GM12878 (cell line): Measurements from ENCODE around the gene PRKRIP1. TPM values are rescaled to one million over a fixed set of nuclear protein-coding genes. Genes with fewer than 3 reads are reported as not detected.

ENCODE experiments used
- BMI1 ChIP-seq: fragments of 450-650 bp; IDR thresholded peaks from 2 replicates; pipeline ENCODE4 v1.6.1; 2016; ENCODE audit warnings: mild to moderate bottlenecking, moderate library complexity, borderline replicate concordance
- CREM ChIP-seq: IDR thresholded peaks from 2 replicates; pipeline ENCODE4 v1.6.1; 2014; ENCODE audit warnings: antibody characterized with exemption, low read depth
- IKZF1 ChIP-seq: fragments of 450-650 bp; conservative IDR thresholded peaks from 2 replicates; pipeline ENCODE4 v1.6.1; 2017; ENCODE audit warnings: antibody characterized with exemption, mild to moderate bottlenecking
- KAT2A ChIP-seq: conservative IDR thresholded peaks from 2 replicates; pipeline ENCODE4 v1.6.1; 2011; ENCODE audit warnings: low read depth, low read length; ENCODE audit not compliant: control insufficient read depth
- MTA3 ChIP-seq: IDR thresholded peaks from 2 replicates; pipeline ENCODE4 v1.6.1; 2012; ENCODE audit warnings: low read length, inconsistent platforms, borderline replicate concordance
- NFXL1 ChIP-seq: fragments of 450-650 bp; IDR thresholded peaks from 2 replicates; pipeline ENCODE4 v1.6.1; 2017; ENCODE audit warnings: antibody characterized with exemption, mild to moderate bottlenecking, borderline replicate concordance
- RBBP5 ChIP-seq: fragments of 200-600 bp; sonication (generic); conservative IDR thresholded peaks from 2 replicates; pipeline ENCODE4 v1.6.1; 2016
- RUNX3 ChIP-seq: IDR thresholded peaks from 2 replicates; pipeline ENCODE4 v1.6.1; 2012; ENCODE audit warnings: low read length, inconsistent platforms
- SMAD1 ChIP-seq: fragments of 450-650 bp; IDR thresholded peaks from 2 replicates; pipeline ENCODE4 v1.6.1; 2018; ENCODE audit warnings: mild to moderate bottlenecking, low read depth; ENCODE audit not compliant: partially characterized antibody
- SPI1 ChIP-seq: IDR thresholded peaks from 2 replicates; pipeline ENCODE4 v1.6.1; 2011; ENCODE audit warnings: low read depth, mild to moderate bottlenecking, low read length, moderate library complexity, borderline replicate concordance; ENCODE audit not compliant: insufficient read depth
- SRF ChIP-seq, 2 experiments: IDR thresholded peaks; 2 replicates each; pipeline ENCODE4 v1.6.1; 2011; ENCODE audit warnings: low read depth in 2 of 2, low read length in 2 of 2, mild to moderate bottlenecking in 1 of 2, moderate library complexity in 1 of 2
- ZNF24 ChIP-seq: fragments of 450-650 bp; IDR thresholded peaks from 2 replicates; pipeline ENCODE4 v1.6.1; 2017; ENCODE audit warnings: antibody characterized with exemption, mild to moderate bottlenecking
- ZNF274 ChIP-seq: IDR thresholded peaks from one replicate; pipeline ENCODE4 v1.8.0; 2011; ENCODE audit not compliant: insufficient read length, insufficient read depth
- polyA plus RNA-seq, 11 experiments: library from polyadenylated mRNA; depleted of rRNA in 4 of 11; unstranded in 6 of 11; stranded (reverse) in 5 of 11; fragments of >200 nt; fragmentation: Nextera tagmentation in 4 of 11; fragmentation: Illumina TruSeq in 1 of 11; extraction: Ambion mirVana in 4 of 11; extraction: Trizol in 1 of 11; gene quantifications; 1 replicate in 1 of 11; 2 replicates in 10 of 11; pipeline versions ENCODE4 v1.2.1 to v1.2.3, GENCODE V29; 2011 to 2016; ENCODE audit warnings: inconsistent platforms in 2 of 11, missing spikeins in 2 of 11, low read depth in 1 of 11
- total RNA-seq, 4 experiments: library from RNA; depleted of rRNA in 3 of 4; stranded (reverse); fragments of >200 nt in 3 of 4; fragmentation: Illumina TruSeq in 1 of 4; extraction: Trizol in 1 of 4; gene quantifications; 2 replicates each; pipeline versions ENCODE4 v1.2.1 to v1.2.3, GENCODE V29; 2013 to 2021
- TF ChIP-seq, protein P1 (sequence below): fragments of 450-650 bp; IDR thresholded peaks from 2 replicates; pipeline ENCODE4 v1.6.1; 2014; ENCODE audit warnings: mild to moderate bottlenecking
- TF ChIP-seq, protein P2 (sequence below): fragments of 450-650 bp; IDR thresholded peaks from 2 replicates; pipeline ENCODE4 v1.6.1; 2016; ENCODE audit warnings: mild to moderate bottlenecking, moderate library complexity, borderline replicate concordance
- TF ChIP-seq, protein P3 (sequence below): fragments of 450-650 bp; IDR thresholded peaks from 2 replicates; pipeline ENCODE4 v1.6.1; 2017; ENCODE audit warnings: low read depth, mild to moderate bottlenecking, moderate library complexity
- TF ChIP-seq, protein P4 (sequence below): IDR thresholded peaks from 2 replicates; pipeline ENCODE4 v1.6.1; 2012; ENCODE audit warnings: low read depth, low read length, improper control_type of control experiment
- TF ChIP-seq, protein P5 (sequence below): IDR thresholded peaks from 2 replicates; pipeline ENCODE4 v1.6.1; 2011; ENCODE audit warnings: mild to moderate bottlenecking, low read depth, low read length, moderate library complexity; ENCODE audit not compliant: insufficient replicate concordance
- TF ChIP-seq, protein P6 (sequence below): fragments of 450-650 bp; IDR thresholded peaks from 2 replicates; pipeline ENCODE4 v1.6.1; 2017; ENCODE audit warnings: mild to moderate bottlenecking

Gene PRKRIP1
- total and polyA plus RNA-seq, 10 of the 15 experiments (the other 5 are each of a cell fraction or from before 2014, with no cell fraction given), result 17.0 to 38.4 (median 25.5) TPM

DNA sequence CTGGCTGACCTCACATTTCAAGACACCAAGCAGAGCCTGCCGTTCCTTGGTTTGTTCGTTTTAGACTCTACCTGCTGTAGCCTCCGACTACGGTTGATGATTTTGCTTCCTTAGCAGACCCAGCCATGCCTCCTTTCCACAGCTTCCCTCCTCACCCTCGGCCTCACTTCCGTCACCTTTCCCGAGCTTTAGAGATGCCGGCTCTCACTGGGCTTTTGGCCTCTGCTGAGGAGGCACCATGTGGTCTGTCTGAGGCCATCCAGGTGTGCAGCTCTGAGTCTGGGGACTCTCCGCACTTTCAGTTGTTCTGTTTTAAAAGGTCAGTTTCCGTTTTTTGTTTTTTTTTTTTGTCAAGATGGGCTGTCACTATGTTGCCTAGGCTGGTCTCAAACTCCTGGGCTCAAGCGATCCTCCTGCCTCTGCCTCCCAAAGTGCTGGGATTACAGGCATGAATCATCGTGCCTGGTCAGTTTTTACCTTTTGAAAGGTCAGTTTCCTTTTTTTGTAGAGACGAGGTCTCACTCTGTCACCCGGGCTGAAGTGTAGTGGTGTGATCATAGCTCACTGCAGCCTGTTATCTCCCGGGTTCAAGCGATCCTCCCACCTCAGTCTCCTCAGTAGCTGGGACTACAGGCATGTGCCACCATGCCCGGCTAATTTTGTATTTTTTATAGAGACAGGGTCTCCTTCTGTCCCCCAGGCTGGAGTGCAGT lies 49.0 kb downstream of the PRKRIP1 start (continued):
- TF ChIP-seq, protein P1, sequence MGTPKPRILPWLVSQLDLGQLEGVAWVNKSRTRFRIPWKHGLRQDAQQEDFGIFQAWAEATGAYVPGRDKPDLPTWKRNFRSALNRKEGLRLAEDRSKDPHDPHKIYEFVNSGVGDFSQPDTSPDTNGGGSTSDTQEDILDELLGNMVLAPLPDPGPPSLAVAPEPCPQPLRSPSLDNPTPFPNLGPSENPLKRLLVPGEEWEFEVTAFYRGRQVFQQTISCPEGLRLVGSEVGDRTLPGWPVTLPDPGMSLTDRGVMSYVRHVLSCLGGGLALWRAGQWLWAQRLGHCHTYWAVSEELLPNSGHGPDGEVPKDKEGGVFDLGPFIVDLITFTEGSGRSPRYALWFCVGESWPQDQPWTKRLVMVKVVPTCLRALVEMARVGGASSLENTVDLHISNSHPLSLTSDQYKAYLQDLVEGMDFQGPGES, result no peak
- TF ChIP-seq SMAD1 (no peak), ZNF274 (no peak), MTA3 (no peak), ZNF24 (no peak), IKZF1 (peak; percentile 71; the same call in 1 of the 2 replicates), KAT2A (no peak), CREM (no peak), RBBP5 (no peak), SPI1 (no peak), SRF (IDR thresholded peaks at IDR 0.05; ENCODE audit: low read depth in 2 of 2, low read length in 2 of 2) (peak; percentile 65 to 89), RUNX3 (peak; percentile 74), BMI1 (no peak), NFXL1 (no peak)
- TF ChIP-seq, protein P2, sequence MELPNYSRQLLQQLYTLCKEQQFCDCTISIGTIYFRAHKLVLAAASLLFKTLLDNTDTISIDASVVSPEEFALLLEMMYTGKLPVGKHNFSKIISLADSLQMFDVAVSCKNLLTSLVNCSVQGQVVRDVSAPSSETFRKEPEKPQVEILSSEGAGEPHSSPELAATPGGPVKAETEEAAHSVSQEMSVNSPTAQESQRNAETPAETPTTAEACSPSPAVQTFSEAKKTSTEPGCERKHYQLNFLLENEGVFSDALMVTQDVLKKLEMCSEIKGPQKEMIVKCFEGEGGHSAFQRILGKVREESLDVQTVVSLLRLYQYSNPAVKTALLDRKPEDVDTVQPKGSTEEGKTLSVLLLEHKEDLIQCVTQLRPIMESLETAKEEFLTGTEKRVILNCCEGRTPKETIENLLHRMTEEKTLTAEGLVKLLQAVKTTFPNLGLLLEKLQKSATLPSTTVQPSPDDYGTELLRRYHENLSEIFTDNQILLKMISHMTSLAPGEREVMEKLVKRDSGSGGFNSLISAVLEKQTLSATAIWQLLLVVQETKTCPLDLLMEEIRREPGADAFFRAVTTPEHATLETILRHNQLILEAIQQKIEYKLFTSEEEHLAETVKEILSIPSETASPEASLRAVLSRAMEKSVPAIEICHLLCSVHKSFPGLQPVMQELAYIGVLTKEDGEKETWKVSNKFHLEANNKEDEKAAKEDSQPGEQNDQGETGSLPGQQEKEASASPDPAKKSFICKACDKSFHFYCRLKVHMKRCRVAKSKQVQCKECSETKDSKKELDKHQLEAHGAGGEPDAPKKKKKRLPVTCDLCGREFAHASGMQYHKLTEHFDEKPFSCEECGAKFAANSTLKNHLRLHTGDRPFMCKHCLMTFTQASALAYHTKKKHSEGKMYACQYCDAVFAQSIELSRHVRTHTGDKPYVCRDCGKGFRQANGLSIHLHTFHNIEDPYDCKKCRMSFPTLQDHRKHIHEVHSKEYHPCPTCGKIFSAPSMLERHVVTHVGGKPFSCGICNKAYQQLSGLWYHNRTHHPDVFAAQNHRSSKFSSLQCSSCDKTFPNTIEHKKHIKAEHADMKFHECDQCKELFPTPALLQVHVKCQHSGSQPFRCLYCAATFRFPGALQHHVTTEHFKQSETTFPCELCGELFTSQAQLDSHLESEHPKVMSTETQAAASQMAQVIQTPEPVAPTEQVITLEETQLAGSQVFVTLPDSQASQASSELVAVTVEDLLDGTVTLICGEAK, result no peak
- TF ChIP-seq, protein P3, sequence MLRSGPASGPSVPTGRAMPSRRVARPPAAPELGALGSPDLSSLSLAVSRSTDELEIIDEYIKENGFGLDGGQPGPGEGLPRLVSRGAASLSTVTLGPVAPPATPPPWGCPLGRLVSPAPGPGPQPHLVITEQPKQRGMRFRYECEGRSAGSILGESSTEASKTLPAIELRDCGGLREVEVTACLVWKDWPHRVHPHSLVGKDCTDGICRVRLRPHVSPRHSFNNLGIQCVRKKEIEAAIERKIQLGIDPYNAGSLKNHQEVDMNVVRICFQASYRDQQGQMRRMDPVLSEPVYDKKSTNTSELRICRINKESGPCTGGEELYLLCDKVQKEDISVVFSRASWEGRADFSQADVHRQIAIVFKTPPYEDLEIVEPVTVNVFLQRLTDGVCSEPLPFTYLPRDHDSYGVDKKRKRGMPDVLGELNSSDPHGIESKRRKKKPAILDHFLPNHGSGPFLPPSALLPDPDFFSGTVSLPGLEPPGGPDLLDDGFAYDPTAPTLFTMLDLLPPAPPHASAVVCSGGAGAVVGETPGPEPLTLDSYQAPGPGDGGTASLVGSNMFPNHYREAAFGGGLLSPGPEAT, result peak; percentile 77; the same call in 1 of the 2 replicates
- TF ChIP-seq, protein P4, sequence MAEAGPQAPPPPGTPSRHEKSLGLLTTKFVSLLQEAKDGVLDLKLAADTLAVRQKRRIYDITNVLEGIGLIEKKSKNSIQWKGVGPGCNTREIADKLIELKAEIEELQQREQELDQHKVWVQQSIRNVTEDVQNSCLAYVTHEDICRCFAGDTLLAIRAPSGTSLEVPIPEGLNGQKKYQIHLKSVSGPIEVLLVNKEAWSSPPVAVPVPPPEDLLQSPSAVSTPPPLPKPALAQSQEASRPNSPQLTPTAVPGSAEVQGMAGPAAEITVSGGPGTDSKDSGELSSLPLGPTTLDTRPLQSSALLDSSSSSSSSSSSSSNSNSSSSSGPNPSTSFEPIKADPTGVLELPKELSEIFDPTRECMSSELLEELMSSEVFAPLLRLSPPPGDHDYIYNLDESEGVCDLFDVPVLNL, result no peak
- TF ChIP-seq, protein P5, sequence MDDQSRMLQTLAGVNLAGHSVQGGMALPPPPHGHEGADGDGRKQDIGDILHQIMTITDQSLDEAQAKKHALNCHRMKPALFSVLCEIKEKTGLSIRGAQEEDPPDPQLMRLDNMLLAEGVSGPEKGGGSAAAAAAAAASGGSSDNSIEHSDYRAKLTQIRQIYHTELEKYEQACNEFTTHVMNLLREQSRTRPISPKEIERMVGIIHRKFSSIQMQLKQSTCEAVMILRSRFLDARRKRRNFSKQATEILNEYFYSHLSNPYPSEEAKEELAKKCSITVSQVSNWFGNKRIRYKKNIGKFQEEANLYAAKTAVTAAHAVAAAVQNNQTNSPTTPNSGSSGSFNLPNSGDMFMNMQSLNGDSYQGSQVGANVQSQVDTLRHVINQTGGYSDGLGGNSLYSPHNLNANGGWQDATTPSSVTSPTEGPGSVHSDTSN, result no peak
- TF ChIP-seq, protein P6, sequence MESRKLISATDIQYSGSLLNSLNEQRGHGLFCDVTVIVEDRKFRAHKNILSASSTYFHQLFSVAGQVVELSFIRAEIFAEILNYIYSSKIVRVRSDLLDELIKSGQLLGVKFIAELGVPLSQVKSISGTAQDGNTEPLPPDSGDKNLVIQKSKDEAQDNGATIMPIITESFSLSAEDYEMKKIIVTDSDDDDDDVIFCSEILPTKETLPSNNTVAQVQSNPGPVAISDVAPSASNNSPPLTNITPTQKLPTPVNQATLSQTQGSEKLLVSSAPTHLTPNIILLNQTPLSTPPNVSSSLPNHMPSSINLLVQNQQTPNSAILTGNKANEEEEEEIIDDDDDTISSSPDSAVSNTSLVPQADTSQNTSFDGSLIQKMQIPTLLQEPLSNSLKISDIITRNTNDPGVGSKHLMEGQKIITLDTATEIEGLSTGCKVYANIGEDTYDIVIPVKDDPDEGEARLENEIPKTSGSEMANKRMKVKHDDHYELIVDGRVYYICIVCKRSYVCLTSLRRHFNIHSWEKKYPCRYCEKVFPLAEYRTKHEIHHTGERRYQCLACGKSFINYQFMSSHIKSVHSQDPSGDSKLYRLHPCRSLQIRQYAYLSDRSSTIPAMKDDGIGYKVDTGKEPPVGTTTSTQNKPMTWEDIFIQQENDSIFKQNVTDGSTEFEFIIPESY, result no peak
